Measurements from ENCODE around the gene MRGPRD. TPM values are rescaled to one million over a fixed set of nuclear protein-coding genes. Genes with fewer than 3 reads are reported as not detected.

The MRGPRD gene
- total and polyA plus RNA-seq, 4 donors = not detected

DNA sequence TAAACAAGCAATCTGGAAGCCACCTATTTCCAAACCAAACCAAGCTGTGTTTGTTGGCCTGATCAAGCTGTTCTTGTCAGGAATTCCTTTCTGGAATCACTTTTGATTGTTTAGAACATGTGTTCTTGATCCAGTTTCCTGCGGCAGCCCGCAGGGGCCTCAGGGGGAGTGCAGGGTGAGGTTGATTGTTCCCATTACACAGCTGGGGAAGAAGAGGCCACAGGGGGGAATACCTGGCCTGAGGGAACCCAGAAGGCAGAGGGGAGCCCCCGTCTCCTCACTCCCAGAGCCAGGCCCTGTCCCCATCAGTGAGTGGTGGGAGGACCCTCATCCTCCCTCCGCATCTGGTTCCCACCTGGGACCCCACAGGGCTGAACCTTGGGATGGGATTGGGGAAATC lies 4.2 kb downstream of the MRGPRD start:
- Histone ChIP-seq H3K27me3 (ENCODE audit: control insufficient read depth in 4 of 4, insufficient read depth in 4 of 4, low read length in 3 of 4) (no peaks in the 10 kb centered on the region), H3K27ac (ENCODE audit: low read depth in 1 of 2, low read length in 2 of 2) (no peak overlapping the region), H3K9me3 (ENCODE audit: control insufficient read depth in 4 of 4, low read length in 3 of 4) (no peaks in the 10 kb centered on the region), H3K4me3 (ENCODE audit: low read depth in 1 of 3, low read length in 3 of 3) (no peak overlapping the region), H3K9ac (ENCODE audit: low read depth in 1 of 2, low read length in 2 of 2) (no peak overlapping the region), H3K36me3 (ENCODE audit: control insufficient read depth in 4 of 4, insufficient read depth in 3 of 4, low read depth in 1 of 4, low read length in 3 of 4) (no peaks in the 10 kb centered on the region), H3K4me1 (ENCODE audit: control insufficient read depth in 4 of 4, insufficient read depth in 4 of 4, low read length in 3 of 4) (no peaks in the 10 kb centered on the region)
- no peak for DNase-seq (ENCODE audit: low spot score)
- WGBS = 89% methylated on average over 4 of the region's 4 CpGs
- TF ChIP-seq NR2F2 (IDR thresholded peaks at IDR 0.05) (no peak), HNF4G (IDR thresholded peaks at IDR 0.05) (no peak), TAF1 (conservative IDR thresholded peaks at IDR 0.05) (no peak), YY1 (IDR thresholded peaks at IDR 0.05) (no peak)

DNA sequence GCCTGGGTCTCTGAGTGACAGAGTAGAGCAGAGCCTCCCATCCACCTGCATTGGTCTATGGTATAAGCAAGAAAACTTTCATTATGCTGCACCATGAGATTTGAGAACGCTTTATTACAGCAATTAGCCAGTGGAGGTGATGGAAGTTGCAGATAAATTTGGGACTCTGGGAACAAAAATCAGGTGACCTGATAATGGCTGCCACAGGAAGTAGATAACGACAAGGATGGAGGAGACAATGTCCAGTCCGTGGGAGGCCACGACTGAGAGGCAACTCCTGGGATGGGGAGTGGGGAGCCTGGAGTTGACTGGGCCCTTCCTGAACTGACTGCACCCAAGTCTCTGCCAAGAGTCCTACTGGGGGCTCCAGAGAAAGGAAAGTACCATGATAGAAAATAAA lies 4.7 kb downstream of the MRGPRD start:
- TF ChIP-seq, protein P1, sequence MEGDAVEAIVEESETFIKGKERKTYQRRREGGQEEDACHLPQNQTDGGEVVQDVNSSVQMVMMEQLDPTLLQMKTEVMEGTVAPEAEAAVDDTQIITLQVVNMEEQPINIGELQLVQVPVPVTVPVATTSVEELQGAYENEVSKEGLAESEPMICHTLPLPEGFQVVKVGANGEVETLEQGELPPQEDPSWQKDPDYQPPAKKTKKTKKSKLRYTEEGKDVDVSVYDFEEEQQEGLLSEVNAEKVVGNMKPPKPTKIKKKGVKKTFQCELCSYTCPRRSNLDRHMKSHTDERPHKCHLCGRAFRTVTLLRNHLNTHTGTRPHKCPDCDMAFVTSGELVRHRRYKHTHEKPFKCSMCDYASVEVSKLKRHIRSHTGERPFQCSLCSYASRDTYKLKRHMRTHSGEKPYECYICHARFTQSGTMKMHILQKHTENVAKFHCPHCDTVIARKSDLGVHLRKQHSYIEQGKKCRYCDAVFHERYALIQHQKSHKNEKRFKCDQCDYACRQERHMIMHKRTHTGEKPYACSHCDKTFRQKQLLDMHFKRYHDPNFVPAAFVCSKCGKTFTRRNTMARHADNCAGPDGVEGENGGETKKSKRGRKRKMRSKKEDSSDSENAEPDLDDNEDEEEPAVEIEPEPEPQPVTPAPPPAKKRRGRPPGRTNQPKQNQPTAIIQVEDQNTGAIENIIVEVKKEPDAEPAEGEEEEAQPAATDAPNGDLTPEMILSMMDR (IDR thresholded peaks at IDR 0.05; ENCODE audit: low read depth, low read length, missing input control) = no peak
- no peak for TF ChIP-seq HNF4G (IDR thresholded peaks at IDR 0.05)
- no peak for TF ChIP-seq GABPA (IDR thresholded peaks at IDR 0.05 in 1 of 2, conservative IDR thresholded peaks at IDR 0.05 in 1 of 2)
- TF ChIP-seq, protein P2, sequence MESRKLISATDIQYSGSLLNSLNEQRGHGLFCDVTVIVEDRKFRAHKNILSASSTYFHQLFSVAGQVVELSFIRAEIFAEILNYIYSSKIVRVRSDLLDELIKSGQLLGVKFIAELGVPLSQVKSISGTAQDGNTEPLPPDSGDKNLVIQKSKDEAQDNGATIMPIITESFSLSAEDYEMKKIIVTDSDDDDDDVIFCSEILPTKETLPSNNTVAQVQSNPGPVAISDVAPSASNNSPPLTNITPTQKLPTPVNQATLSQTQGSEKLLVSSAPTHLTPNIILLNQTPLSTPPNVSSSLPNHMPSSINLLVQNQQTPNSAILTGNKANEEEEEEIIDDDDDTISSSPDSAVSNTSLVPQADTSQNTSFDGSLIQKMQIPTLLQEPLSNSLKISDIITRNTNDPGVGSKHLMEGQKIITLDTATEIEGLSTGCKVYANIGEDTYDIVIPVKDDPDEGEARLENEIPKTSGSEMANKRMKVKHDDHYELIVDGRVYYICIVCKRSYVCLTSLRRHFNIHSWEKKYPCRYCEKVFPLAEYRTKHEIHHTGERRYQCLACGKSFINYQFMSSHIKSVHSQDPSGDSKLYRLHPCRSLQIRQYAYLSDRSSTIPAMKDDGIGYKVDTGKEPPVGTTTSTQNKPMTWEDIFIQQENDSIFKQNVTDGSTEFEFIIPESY (IDR thresholded peaks at IDR 0.05) = no peak
- no peak for TF ChIP-seq FOXA2 (IDR thresholded peaks at IDR 0.05)
- no peak for TF ChIP-seq TAF1 (conservative IDR thresholded peaks at IDR 0.05)
- no peak for TF ChIP-seq RXRA (IDR thresholded peaks at IDR 0.05)
- TF ChIP-seq HNF4A (conservative IDR thresholded peaks at IDR 0.05) = no peak
- no peak for TF ChIP-seq EGR1 (IDR thresholded peaks at IDR 0.05; ENCODE audit: low read depth in 2 of 2)
- TF ChIP-seq NR2F2 (IDR thresholded peaks at IDR 0.05) = no peak
- no peak for TF ChIP-seq JUND (IDR thresholded peaks at IDR 0.05)
- no peak for TF ChIP-seq FOXA1 (IDR thresholded peaks at IDR 0.05)
- TF ChIP-seq, protein P3, sequence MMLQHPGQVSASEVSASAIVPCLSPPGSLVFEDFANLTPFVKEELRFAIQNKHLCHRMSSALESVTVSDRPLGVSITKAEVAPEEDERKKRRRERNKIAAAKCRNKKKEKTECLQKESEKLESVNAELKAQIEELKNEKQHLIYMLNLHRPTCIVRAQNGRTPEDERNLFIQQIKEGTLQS (IDR thresholded peaks at IDR 0.05) = no peak
- no peak for TF ChIP-seq YY1 (IDR thresholded peaks at IDR 0.05)
- TF ChIP-seq SP1 (IDR thresholded peaks at IDR 0.05) = no peak
- TF ChIP-seq RAD21 (IDR thresholded peaks at IDR 0.05) = no peak
- TF ChIP-seq, protein P4, sequence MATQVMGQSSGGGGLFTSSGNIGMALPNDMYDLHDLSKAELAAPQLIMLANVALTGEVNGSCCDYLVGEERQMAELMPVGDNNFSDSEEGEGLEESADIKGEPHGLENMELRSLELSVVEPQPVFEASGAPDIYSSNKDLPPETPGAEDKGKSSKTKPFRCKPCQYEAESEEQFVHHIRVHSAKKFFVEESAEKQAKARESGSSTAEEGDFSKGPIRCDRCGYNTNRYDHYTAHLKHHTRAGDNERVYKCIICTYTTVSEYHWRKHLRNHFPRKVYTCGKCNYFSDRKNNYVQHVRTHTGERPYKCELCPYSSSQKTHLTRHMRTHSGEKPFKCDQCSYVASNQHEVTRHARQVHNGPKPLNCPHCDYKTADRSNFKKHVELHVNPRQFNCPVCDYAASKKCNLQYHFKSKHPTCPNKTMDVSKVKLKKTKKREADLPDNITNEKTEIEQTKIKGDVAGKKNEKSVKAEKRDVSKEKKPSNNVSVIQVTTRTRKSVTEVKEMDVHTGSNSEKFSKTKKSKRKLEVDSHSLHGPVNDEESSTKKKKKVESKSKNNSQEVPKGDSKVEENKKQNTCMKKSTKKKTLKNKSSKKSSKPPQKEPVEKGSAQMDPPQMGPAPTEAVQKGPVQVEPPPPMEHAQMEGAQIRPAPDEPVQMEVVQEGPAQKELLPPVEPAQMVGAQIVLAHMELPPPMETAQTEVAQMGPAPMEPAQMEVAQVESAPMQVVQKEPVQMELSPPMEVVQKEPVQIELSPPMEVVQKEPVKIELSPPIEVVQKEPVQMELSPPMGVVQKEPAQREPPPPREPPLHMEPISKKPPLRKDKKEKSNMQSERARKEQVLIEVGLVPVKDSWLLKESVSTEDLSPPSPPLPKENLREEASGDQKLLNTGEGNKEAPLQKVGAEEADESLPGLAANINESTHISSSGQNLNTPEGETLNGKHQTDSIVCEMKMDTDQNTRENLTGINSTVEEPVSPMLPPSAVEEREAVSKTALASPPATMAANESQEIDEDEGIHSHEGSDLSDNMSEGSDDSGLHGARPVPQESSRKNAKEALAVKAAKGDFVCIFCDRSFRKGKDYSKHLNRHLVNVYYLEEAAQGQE (IDR thresholded peaks at IDR 0.05) = no peak
- Histone ChIP-seq H3K9me3 (ENCODE audit: control insufficient read depth in 4 of 4, low read length in 3 of 4) (no peaks in the 10 kb centered on the region), H3K27me3 (ENCODE audit: control insufficient read depth in 4 of 4, insufficient read depth in 4 of 4, low read length in 3 of 4) (no peaks in the 10 kb centered on the region), H3K4me3 (ENCODE audit: low read depth in 1 of 3, low read length in 3 of 3) (no peak overlapping the region), H3K36me3 (ENCODE audit: control insufficient read depth in 4 of 4, insufficient read depth in 3 of 4, low read depth in 1 of 4, low read length in 3 of 4) (no peaks in the 10 kb centered on the region), H3K9ac (ENCODE audit: low read depth in 1 of 2, low read length in 2 of 2) (no peak overlapping the region), H3K27ac (ENCODE audit: low read depth in 1 of 2, low read length in 2 of 2) (no peak overlapping the region), H3K4me1 (ENCODE audit: control insufficient read depth in 4 of 4, insufficient read depth in 4 of 4, low read length in 3 of 4) (no peaks in the 10 kb centered on the region)
- DNase-seq (ENCODE audit: low spot score) = no peak
- 73% methylated on average over 4 of the region's 4 CpGs for WGBS
